Loucy (cell line): ENCODE results near the gene SAMD5.

Experiments
- H2AFZ ChIP-seq: fragments of 200-600 bp; sonication (generic); 2 replicates; pipeline ENCODE4 v1.6.0; 2016; ENCODE audit warnings: antibody characterized with exemption, mild to moderate bottlenecking, low read length, moderate library complexity
- H3F3A ChIP-seq: fragments of 200-600 bp; 2 replicates; pipeline ENCODE4 v1.6.0; 2016; ENCODE audit warnings: antibody characterized with exemption, low read depth, mild to moderate bottlenecking
- H3K27me3 ChIP-seq: fragments of 200-600 bp; sonication (generic); 2 replicates; pipeline ENCODE4 v1.6.1; 2014; ENCODE audit warnings: low read length, mild to moderate bottlenecking; ENCODE audit not compliant: insufficient read depth, poor library complexity, severe bottlenecking
- H3K36me3 ChIP-seq: fragments of 200-600 bp; sonication (generic); 2 replicates; pipeline ENCODE4 v1.6.1; 2016; ENCODE audit warnings: low read length; ENCODE audit not compliant: insufficient read depth
- H3K4me1 ChIP-seq: fragments of 200-600 bp; sonication (generic); 2 replicates; pipeline ENCODE4 v1.5.1; 2014; ENCODE audit warnings: low read length, mild to moderate bottlenecking; ENCODE audit not compliant: insufficient read depth, poor library complexity, severe bottlenecking
- H3K4me2 ChIP-seq: fragments of 200-600 bp; sonication (generic); 2 replicates; pipeline ENCODE4 v1.6.0; 2014; ENCODE audit warnings: antibody characterized with exemption, low read length, low read depth, mild to moderate bottlenecking; ENCODE audit not compliant: poor library complexity, severe bottlenecking
- H3K4me3 ChIP-seq: fragments of 200-600 bp; sonication (generic); 2 replicates; pipeline ENCODE4 v1.5.1; 2014; ENCODE audit warnings: low read length, mild to moderate bottlenecking, mixed read lengths; ENCODE audit not compliant: poor library complexity, severe bottlenecking
- H3K79me2 ChIP-seq: fragments of 200-600 bp; sonication (generic); 2 replicates; pipeline ENCODE4 v1.6.1; 2014; ENCODE audit warnings: low read length; ENCODE audit not compliant: insufficient read depth
- H3K9ac ChIP-seq: fragments of 200-600 bp; sonication (generic); 2 replicates; pipeline ENCODE4 v1.6.0; 2014; ENCODE audit warnings: mild to moderate bottlenecking, low read depth, low read length, moderate library complexity; ENCODE audit not compliant: poor library complexity, severe bottlenecking
- H3K9me2 ChIP-seq: fragments of 200-600 bp; sonication (generic); replicated peaks from 2 replicates; pipeline ENCODE4 v1.6.1; 2016; ENCODE audit warnings: low read depth, low read length, mixed read lengths
- H3K9me3 ChIP-seq: fragments of 200-600 bp; sonication (generic); 2 replicates; pipeline ENCODE4 v1.6.1; 2014; ENCODE audit warnings: mild to moderate bottlenecking, antibody characterized with exemption, low read length, low read depth; ENCODE audit not compliant: insufficient read depth
- H4K20me1 ChIP-seq: fragments of 200-600 bp; sonication (generic); 2 replicates; pipeline ENCODE4 v1.6.0; 2014; ENCODE audit warnings: antibody characterized with exemption, low read length, mild to moderate bottlenecking; ENCODE audit not compliant: insufficient read depth, poor library complexity, severe bottlenecking
- EZH2phosphoT487 ChIP-seq: fragments of 200-600 bp; IDR thresholded peaks from 2 replicates; pipeline ENCODE4 v1.6.1; 2018; ENCODE audit warnings: antibody characterized with exemption, mild to moderate bottlenecking, moderate library complexity, borderline replicate concordance
- TF ChIP-seq, protein P1 (sequence below): fragments of 200-600 bp; sonication (generic); conservative IDR thresholded peaks from 2 replicates; pipeline ENCODE4 v1.5.1; 2014; ENCODE audit warnings: mild to moderate bottlenecking, antibody characterized with exemption, low read length

Gene SAMD5

GRCh38 chr6:147548921-147549475 is 40.5 kb downstream of the SAMD5 start:
- TF ChIP-seq, protein P1, sequence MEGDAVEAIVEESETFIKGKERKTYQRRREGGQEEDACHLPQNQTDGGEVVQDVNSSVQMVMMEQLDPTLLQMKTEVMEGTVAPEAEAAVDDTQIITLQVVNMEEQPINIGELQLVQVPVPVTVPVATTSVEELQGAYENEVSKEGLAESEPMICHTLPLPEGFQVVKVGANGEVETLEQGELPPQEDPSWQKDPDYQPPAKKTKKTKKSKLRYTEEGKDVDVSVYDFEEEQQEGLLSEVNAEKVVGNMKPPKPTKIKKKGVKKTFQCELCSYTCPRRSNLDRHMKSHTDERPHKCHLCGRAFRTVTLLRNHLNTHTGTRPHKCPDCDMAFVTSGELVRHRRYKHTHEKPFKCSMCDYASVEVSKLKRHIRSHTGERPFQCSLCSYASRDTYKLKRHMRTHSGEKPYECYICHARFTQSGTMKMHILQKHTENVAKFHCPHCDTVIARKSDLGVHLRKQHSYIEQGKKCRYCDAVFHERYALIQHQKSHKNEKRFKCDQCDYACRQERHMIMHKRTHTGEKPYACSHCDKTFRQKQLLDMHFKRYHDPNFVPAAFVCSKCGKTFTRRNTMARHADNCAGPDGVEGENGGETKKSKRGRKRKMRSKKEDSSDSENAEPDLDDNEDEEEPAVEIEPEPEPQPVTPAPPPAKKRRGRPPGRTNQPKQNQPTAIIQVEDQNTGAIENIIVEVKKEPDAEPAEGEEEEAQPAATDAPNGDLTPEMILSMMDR = no peak
- TF ChIP-seq EZH2phosphoT487 = no peak
- Histone ChIP-seq H4K20me1 (no peaks in the 10 kb centered on the region), H3K4me1 (no peaks in the 10 kb centered on the region), H3K9me3 (no peaks in the 10 kb centered on the region), H3K27me3 (no peaks in the 10 kb centered on the region), H3K9ac (no peak overlapping the region), H3F3A (no peaks in the 10 kb centered on the region), H3K4me2 (no peak overlapping the region), H3K4me3 (no peak overlapping the region), H3K79me2 (no peaks in the 10 kb centered on the region), H3K9me2 (no peaks in the 10 kb centered on the region), H3K36me3 (no peaks in the 10 kb centered on the region), H2AFZ (no peak overlapping the region)

DNA sequence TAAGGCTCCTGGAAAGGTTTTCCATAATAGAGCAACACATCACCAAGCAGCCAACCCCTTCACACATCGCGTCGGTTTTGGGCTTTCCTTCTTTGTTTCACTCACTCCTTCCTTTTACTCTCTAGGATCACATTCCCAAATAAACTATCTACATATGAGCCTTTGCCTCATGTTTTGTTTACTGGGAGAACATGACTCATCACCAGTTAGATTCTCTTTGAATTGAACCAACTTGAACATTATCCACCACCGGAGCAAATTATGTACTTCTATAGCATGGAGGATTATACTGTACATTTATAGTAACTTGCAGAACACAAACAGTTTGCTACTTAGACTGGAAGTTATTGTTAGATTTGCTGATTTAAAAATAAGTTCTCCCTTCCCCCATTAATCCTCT is 41.0 kb downstream of the SAMD5 start:
- no peaks in the 10 kb centered on the region for H4K20me1 ChIP-seq
- H3K9me3 ChIP-seq = no peaks in the 10 kb centered on the region
- H3K9me2 ChIP-seq = no peaks in the 10 kb centered on the region
- no peak overlapping the region for H3K4me3 ChIP-seq
- no peaks in the 10 kb centered on the region for H3F3A ChIP-seq
- H3K4me2 ChIP-seq = no peak overlapping the region
- no peaks in the 10 kb centered on the region for H3K27me3 ChIP-seq
- H3K79me2 ChIP-seq = no peaks in the 10 kb centered on the region
- no peaks in the 10 kb centered on the region for H3K4me1 ChIP-seq
- H3K36me3 ChIP-seq = no peaks in the 10 kb centered on the region
- H2AFZ ChIP-seq = no peak overlapping the region
- H3K9ac ChIP-seq = no peak overlapping the region
- TF ChIP-seq EZH2phosphoT487 = no peak
- TF ChIP-seq, protein P1 = no peak

- Histone ChIP-seq H3K79me2 (no peaks in the 10 kb centered on the region), H3K4me2 (no peak overlapping the region), H3K9me2 (no peaks in the 10 kb centered on the region), H3F3A (no peaks in the 10 kb centered on the region), H2AFZ (no peak overlapping the region), H3K27me3 (no peaks in the 10 kb centered on the region), H3K9ac (no peak overlapping the region), H3K4me1 (no peaks in the 10 kb centered on the region), H3K9me3 (no peaks in the 10 kb centered on the region), H4K20me1 (no peaks in the 10 kb centered on the region), H3K36me3 (no peaks in the 10 kb centered on the region), H3K4me3 (no peak overlapping the region)
- TF ChIP-seq, protein P1 = no peak
- no peak for TF ChIP-seq EZH2phosphoT487
These were observed 43.5 kb downstream of the SAMD5 start for GRCh38 chr6:147551976-147552375.
